Coronary artery (tissue), 2 donors: ENCODE data around the gene ADGRA1.

Experiments
- DNase-seq: peaks from one replicate; pipeline ENCODE4 v3.0.0-alpha.2; 2017; ENCODE audit warnings: low spot score
- H3K27ac ChIP-seq, 2 donors: fragments of 200-600 bp; sonication (generic); one replicate each; pipeline ENCODE4 v1.5.1; 2016 to 2019
- H3K4me3 ChIP-seq: fragments of 200-600 bp; sonication (generic); 2 replicates; pipeline ENCODE4 v1.5.1; 2016; ENCODE audit warnings: mild to moderate bottlenecking, moderate library complexity
- CTCF ChIP-seq: fragments of 200-600 bp; sonication (generic); IDR thresholded peaks from one replicate; pipeline ENCODE4 v1.5.1; 2019; ENCODE audit warnings: antibody characterized with exemption

Gene ADGRA1

GRCh38 chr10:133178357-133179127 lies 90.8 kb downstream of the ADGRA1 start:
- Histone ChIP-seq H3K27ac (no peak overlapping the region), H3K4me3 (no peak overlapping the region)
- no peak for DNase-seq
- TF ChIP-seq CTCF: no peak

- TF ChIP-seq CTCF: no peak
- no peak for DNase-seq
- no peak overlapping the region for H3K27ac ChIP-seq
Measured at GRCh38 chr10:133179128-133179520, 91.4 kb downstream of the ADGRA1 start.

GRCh38 chr10:133179651-133180050 lies 91.9 kb downstream of the ADGRA1 start:
- no peak for DNase-seq
- Histone ChIP-seq H3K4me3 (no peak overlapping the region), H3K27ac (no peak overlapping the region)
- no peak for TF ChIP-seq CTCF

More at GRCh38 chr10:133179128-133179520, 91.4 kb downstream of the ADGRA1 start:
- no peak overlapping the region for H3K4me3 ChIP-seq

- no peak overlapping the region for H3K27ac ChIP-seq
- DNase-seq: no peak
- TF ChIP-seq CTCF: no peak
- no peak overlapping the region for H3K4me3 ChIP-seq
Measured at GRCh38 chr10:133180192-133180964, 92.7 kb downstream of the ADGRA1 start.

- Histone ChIP-seq H3K4me3 (no peak overlapping the region), H3K27ac (no peak overlapping the region)
- TF ChIP-seq CTCF: no peak
- DNase-seq: no peak
Measured at GRCh38 chr10:133180965-133181639, 93.4 kb downstream of the ADGRA1 start.
